ENCODE data around the gene MARCHF7. TPM values are rescaled to one million over a fixed set of nuclear protein-coding genes. Genes with fewer than 3 reads are reported as not detected.

MARCHF7 gene
- total RNA-seq, 3 donors from 2014 or later, result 59.0 to 75.6 (median 65.6) TPM

DNA sequence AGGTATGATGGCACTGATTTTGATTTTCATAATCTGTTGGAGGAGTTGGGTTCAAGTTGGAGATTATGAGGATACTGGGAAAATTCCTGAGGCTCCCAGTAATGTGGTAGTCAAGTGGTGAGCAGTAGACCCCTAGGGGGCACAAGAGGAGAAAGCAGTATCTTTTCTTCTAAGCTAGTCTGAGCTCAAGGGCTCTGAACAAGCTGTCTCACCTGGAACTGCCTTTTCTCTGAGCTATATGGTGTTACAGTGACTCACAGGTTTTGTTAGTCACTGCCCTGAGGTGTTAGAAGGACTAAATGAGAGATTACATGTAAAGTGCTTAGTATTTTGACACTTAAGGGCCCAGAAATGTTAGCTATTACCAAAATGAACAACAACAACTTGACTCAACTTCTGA is 43.5 kb downstream of the MARCHF7 start:
- intact Hi-C loops (cut with DNase I, micrococcal nuclease), result no loop called here
- ATAC-seq (peak; percentile 60), DNase-seq (no peak)
- no peaks in the 10 kb centered on the region for H3K36me3 ChIP-seq (ENCODE audit: low read depth)
- no peaks in the 10 kb centered on the region for H3K9me3 ChIP-seq
- H3K4me1 ChIP-seq (ENCODE audit: low read depth), result no peaks in the 10 kb centered on the region
- TF ChIP-seq, protein P1, sequence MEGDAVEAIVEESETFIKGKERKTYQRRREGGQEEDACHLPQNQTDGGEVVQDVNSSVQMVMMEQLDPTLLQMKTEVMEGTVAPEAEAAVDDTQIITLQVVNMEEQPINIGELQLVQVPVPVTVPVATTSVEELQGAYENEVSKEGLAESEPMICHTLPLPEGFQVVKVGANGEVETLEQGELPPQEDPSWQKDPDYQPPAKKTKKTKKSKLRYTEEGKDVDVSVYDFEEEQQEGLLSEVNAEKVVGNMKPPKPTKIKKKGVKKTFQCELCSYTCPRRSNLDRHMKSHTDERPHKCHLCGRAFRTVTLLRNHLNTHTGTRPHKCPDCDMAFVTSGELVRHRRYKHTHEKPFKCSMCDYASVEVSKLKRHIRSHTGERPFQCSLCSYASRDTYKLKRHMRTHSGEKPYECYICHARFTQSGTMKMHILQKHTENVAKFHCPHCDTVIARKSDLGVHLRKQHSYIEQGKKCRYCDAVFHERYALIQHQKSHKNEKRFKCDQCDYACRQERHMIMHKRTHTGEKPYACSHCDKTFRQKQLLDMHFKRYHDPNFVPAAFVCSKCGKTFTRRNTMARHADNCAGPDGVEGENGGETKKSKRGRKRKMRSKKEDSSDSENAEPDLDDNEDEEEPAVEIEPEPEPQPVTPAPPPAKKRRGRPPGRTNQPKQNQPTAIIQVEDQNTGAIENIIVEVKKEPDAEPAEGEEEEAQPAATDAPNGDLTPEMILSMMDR (IDR thresholded peaks at IDR 0.05), result peak; percentile 8
- no peak overlapping the region for H3K4me3 ChIP-seq

DNA sequence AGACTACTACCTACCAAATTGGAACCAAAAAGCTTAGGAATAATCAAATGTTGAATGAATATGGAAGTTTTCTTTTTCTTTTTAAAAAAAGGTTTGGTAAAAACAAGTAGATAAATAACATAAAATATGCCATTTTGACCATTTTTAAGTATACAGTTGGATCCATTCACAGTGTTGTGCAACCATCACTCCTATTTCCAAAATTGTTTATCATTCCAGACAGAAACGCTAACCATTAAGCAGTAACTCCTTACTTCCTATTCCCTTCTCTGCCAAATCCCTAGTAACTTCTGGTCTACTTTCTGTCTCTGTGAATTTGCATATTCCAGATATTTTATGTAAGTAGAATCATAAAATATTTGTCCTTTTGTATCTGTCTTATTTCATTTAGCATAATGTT is 45.9 kb downstream of the MARCHF7 start:
- H3K9me3 ChIP-seq, result no peaks in the 10 kb centered on the region
- TF ChIP-seq, protein P1 (IDR thresholded peaks at IDR 0.05), result no peak
- ATAC-seq (no peak), DNase-seq (no peak)
- no peaks in the 10 kb centered on the region for H3K36me3 ChIP-seq (ENCODE audit: low read depth)
- H3K4me3 ChIP-seq, result no peak overlapping the region
- intact Hi-C loops (cut with DNase I, micrococcal nuclease), result no loop called here
- H3K4me1 ChIP-seq (ENCODE audit: low read depth), result no peaks in the 10 kb centered on the region

DNA sequence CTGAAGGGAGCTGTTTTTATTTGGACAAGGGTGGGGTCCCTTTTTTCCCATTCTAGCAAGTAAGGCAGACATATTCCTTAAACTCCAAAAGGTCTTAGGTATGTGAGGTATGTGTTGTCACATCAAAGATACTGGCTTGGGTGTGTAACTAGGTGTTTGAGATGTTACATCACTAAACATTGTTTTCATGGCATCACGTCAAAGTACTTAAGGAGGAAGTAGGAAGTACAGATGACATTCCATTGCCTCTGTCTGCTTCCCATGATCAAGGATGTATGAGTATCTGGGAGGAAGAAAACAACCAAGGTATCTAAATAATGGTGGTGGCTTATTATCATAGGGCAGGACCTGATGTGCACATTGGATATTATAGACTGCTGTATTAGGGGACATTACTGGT is 46.4 kb downstream of the MARCHF7 start:
- TF ChIP-seq, protein P1 (IDR thresholded peaks at IDR 0.05), result no peak
- ATAC-seq, result peak; percentile 75

DNA sequence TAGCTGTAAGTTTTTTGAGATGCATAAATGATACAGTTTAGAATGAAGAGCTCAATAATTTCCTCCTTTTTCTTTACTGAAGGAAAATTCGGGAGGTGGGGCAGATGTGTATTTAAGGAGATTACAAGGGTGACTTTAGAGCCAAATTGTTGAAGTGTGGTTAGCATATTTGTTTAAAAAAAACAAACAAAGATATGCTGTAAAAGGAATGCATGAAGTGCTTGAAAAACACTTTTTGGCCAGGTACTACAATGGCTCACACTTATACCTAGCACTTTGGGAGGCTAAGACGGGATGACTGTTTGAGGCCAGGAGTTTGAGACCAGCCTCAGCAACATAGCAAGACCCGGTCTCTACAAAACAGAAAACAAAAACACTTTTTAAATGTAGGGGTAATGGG is 47.3 kb downstream of the MARCHF7 start:
- ATAC-seq, result no peak
- no peaks in the 10 kb centered on the region for H3K9me3 ChIP-seq
- intact Hi-C loops (cut with DNase I, micrococcal nuclease), result no loop called here
- no peak for DNase-seq
- no peaks in the 10 kb centered on the region for H3K4me1 ChIP-seq (ENCODE audit: low read depth)
- TF ChIP-seq, protein P1 (IDR thresholded peaks at IDR 0.05), result no peak
- no peaks in the 10 kb centered on the region for H3K36me3 ChIP-seq (ENCODE audit: low read depth)
- H3K4me3 ChIP-seq, result no peak overlapping the region

More for the DNA sequence above, 46.4 kb downstream of the MARCHF7 start:
- DNase-seq, result no peak
- Histone ChIP-seq H3K4me1 (ENCODE audit: low read depth) (no peaks in the 10 kb centered on the region), H3K4me3 (no peak overlapping the region), H3K36me3 (ENCODE audit: low read depth) (no peaks in the 10 kb centered on the region), H3K9me3 (no peaks in the 10 kb centered on the region)
- intact Hi-C loops (cut with DNase I, micrococcal nuclease), result no loop called here

DNA sequence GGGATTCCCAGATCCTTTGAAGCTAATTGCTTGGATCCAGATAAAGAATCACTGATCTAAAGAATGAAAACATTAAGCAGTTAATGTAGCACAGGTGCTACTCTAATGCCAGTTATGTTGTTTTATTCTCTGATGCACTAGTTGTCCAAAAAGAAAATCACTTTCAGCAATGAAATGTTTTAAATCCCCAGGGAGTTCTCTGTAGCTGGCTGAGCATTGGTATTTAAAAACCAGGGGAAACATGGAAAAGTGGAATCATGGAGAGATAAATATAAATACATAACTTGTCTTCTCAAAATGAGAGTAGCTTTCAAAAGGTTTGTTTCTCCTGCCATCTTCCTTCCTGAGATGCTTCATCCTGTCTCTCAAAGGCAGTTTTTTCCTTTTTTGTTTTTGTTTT is 48.0 kb downstream of the MARCHF7 start:
- DNase-seq (no peak), ATAC-seq (no peak)
- no peaks in the 10 kb centered on the region for H3K4me1 ChIP-seq (ENCODE audit: low read depth)
- intact Hi-C loops (cut with DNase I, micrococcal nuclease), result no loop called here
- TF ChIP-seq, protein P1 (IDR thresholded peaks at IDR 0.05), result no peak
- H3K4me3 ChIP-seq, result no peak overlapping the region
- H3K36me3 ChIP-seq (ENCODE audit: low read depth), result no peaks in the 10 kb centered on the region
- no peaks in the 10 kb centered on the region for H3K9me3 ChIP-seq

DNA sequence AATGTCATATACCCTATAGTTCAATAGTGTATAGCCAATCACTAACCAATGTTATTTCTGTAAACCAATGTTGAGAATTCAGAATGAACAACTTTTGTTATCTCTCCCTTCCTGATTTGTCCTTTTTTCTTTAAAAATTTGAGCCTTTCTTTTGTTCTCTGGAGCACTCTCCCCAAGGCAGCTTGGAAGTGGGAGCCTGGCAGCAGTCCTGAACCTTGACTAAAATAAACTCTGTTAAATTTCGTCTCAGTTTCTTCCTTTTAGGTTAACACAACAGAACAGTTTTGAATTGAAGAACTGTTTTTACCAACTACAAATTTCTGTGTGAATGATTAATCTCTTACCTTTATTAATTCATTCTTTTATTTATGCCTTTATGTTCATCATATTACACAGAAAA is 49.8 kb downstream of the MARCHF7 start:
- intact Hi-C loops (cut with DNase I, micrococcal nuclease), result no loop called here
- Histone ChIP-seq H3K9me3 (no peaks in the 10 kb centered on the region), H3K4me3 (no peak overlapping the region), H3K36me3 (ENCODE audit: low read depth) (no peaks in the 10 kb centered on the region), H3K4me1 (ENCODE audit: low read depth) (no peaks in the 10 kb centered on the region)
- DNase-seq (no peak), ATAC-seq (no peak)
- TF ChIP-seq, protein P1 (IDR thresholded peaks at IDR 0.05), result no peak

All from mucosa of descending colon (tissue), 3 donors.